ENCODE measurements around the gene ARPC4.

GRCh38 chr3:9746330-9746729, 46.6 kb upstream of the ARPC4 start:
- TF ChIP-seq JUNB (IDR thresholded peaks at IDR 0.05) = no peak
- TF ChIP-seq GATA3 (IDR thresholded peaks at IDR 0.05; ENCODE audit: borderline replicate concordance) = no peak
- TF ChIP-seq CTCF (IDR thresholded peaks at IDR 0.05) = no peak
- TF ChIP-seq USF2 (IDR thresholded peaks at IDR 0.05) = no peak
- no peak for TF ChIP-seq CEBPB (IDR thresholded peaks at IDR 0.05)
- no peak for TF ChIP-seq REST (IDR thresholded peaks at IDR 0.05)
- no peak for TF ChIP-seq POLR2A (IDR thresholded peaks at IDR 0.05; ENCODE audit: low read length)
- no peak for TF ChIP-seq MAFK (IDR thresholded peaks at IDR 0.05; ENCODE audit: partially characterized antibody)
- no peak for TF ChIP-seq HDAC2 (IDR thresholded peaks at IDR 0.05)
- no peak for TF ChIP-seq PBX3 (IDR thresholded peaks at IDR 0.05)
- no peak for TF ChIP-seq HMGXB4 (CRISPR knock-in tag; IDR thresholded peaks at IDR 0.05; ENCODE audit: borderline replicate concordance)
- TF ChIP-seq ESRRA (IDR thresholded peaks at IDR 0.05; ENCODE audit: borderline replicate concordance, low read length) = no peak
- TF ChIP-seq ELK1 (IDR thresholded peaks at IDR 0.05; ENCODE audit: low read depth, low read length) = no peak
- no peak for TF ChIP-seq TP53 (CRISPR knock-in tag; IDR thresholded peaks at IDR 0.05)

All from A549 (cell line).